Thoracic aorta (tissue), 2 donors: ENCODE measurements around the gene PCDHGA11. TPM values are rescaled to one million over a fixed set of nuclear protein-coding genes. Genes with fewer than 3 reads are reported as not detected.
A peak's percentile ranks its signal among the peaks of the same experiment; 100 is the strongest.
"Not testable (repeated sequence)": the region's sequence is repeated elsewhere in the genome, so short reads cannot be mapped to it uniquely, and the experiment has no call there.

Experiments
- ATAC-seq: fragments of 150-250 bp; one replicate; pipeline ENCODE4 v1.8.0; 2017; ENCODE audit warnings: low read depth; ENCODE audit not compliant: insufficient number of reproducible peaks, low FRiP score
- DNase-seq: peaks from one replicate; pipeline ENCODE4 v3.0.0-alpha.2; 2020; ENCODE audit warnings: low spot score
- H3K27ac ChIP-seq, 2 donors: fragments of 200-600 bp; sonication (generic); 1 replicate in 1 of 2; 2 replicates in 1 of 2; pipeline ENCODE4 v1.5.1; 2016; ENCODE audit warnings: mild to moderate bottlenecking in 2 of 2, moderate library complexity in 2 of 2
- H3K27me3 ChIP-seq: fragments of 200-600 bp; sonication (generic); replicated peaks from 2 replicates; pipeline ENCODE4 v1.6.0; 2016; ENCODE audit warnings: mild to moderate bottlenecking; ENCODE audit not compliant: insufficient read depth
- H3K36me3 ChIP-seq: fragments of 200-600 bp; sonication (generic); one replicate; pipeline ENCODE4 v1.5.1; 2016
- H3K4me1 ChIP-seq, 2 donors: fragments of 200-600 bp; sonication (generic); 1 replicate in 1 of 2; 2 replicates in 1 of 2; pipeline versions ENCODE4 v1.5.1 to v1.6.0; 2016; ENCODE audit warnings: low read depth in 2 of 2, mild to moderate bottlenecking in 1 of 2; ENCODE audit not compliant: control insufficient read depth in 1 of 2
- H3K4me3 ChIP-seq: fragments of 200-600 bp; sonication (generic); 2 replicates; pipeline ENCODE4 v1.5.1; 2016; ENCODE audit warnings: mild to moderate bottlenecking
- H3K9me3 ChIP-seq: fragments of 200-600 bp; sonication (generic); 2 replicates; pipeline ENCODE4 v1.5.1; 2016
- CTCF ChIP-seq: fragments of 200-600 bp; sonication (generic); IDR thresholded peaks from one replicate; pipeline ENCODE4 v1.5.1; 2019; ENCODE audit warnings: antibody characterized with exemption
- total RNA-seq, 2 donors: library from RNA; depleted of rRNA; stranded (reverse); fragments of >200 nt; gene quantifications; one replicate each; pipeline versions ENCODE4 v1.1.0 to v1.2.3, GENCODE V29; 2016

PCDHGA11 gene
- total RNA-seq, 2 donors from 2014 or later = 10.4 to 11.6 TPM

DNA sequence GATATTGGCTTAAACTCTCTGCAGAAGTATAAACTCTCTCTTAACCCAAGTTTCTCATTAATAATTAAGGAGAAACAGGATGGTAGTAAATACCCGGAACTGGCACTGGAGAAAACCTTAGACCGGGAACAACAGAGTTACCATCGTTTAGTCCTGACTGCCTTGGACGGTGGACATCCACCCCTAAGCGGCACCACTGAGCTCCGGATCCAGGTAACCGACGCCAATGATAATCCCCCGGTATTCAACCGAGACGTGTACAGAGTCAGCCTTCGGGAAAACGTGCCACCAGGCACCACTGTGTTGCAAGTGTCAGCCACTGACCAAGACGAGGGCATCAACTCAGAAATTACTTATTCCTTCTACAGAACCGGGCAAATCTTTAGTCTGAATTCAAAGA is 22.2 kb upstream of the PCDHGA11 start:
- no peak for TF ChIP-seq CTCF
- Histone ChIP-seq H3K4me3 (peak overlapping the region; percentile 33), H3K27me3 (no peaks in the 10 kb centered on the region), H3K9me3 (peaks cover 88% of the 10 kb centered on the region), H3K27ac (no peak overlapping the region), H3K36me3 (no peaks in the 10 kb centered on the region), H3K4me1 (no peaks in the 10 kb centered on the region)
- DNase-seq (no peak), ATAC-seq (no peak)

- peaks cover 88% of the 10 kb centered on the region for H3K9me3 ChIP-seq
- no peaks in the 10 kb centered on the region for H3K36me3 ChIP-seq
- DNase-seq = no peak
- no peak overlapping the region for H3K27ac ChIP-seq
- H3K27me3 ChIP-seq = no peaks in the 10 kb centered on the region
- H3K4me1 ChIP-seq = no peaks in the 10 kb centered on the region
- TF ChIP-seq CTCF = no peak
- peak overlapping the region; percentile 24 for H3K4me3 ChIP-seq
- ATAC-seq = no peak
Measured at GRCh38 chr5:141399555-141400258, 21.1 kb upstream of the PCDHGA11 start.

- ATAC-seq (no peak), DNase-seq (no peak)
- H3K4me1 ChIP-seq = no peaks in the 10 kb centered on the region
- no peaks in the 10 kb centered on the region for H3K36me3 ChIP-seq
- no peak within 1 kb of the TSS for H3K27ac ChIP-seq
- peak within 1 kb of the TSS; percentile 55 for H3K4me3 ChIP-seq
- TF ChIP-seq CTCF = no peak
- peaks cover 90% of the 10 kb centered on the region for H3K9me3 ChIP-seq
- no peaks in the 10 kb centered on the region for H3K27me3 ChIP-seq
Measured at GRCh38 chr5:141402553-141403243, 18.2 kb upstream of the PCDHGA11 start, which contains the start of gene PCDHGA9. Gene PCDHGA9, plus strand, starts transcription at chr5:141402778. Its CDS starts 175 bp downstream, at chr5:141402953.

DNA sequence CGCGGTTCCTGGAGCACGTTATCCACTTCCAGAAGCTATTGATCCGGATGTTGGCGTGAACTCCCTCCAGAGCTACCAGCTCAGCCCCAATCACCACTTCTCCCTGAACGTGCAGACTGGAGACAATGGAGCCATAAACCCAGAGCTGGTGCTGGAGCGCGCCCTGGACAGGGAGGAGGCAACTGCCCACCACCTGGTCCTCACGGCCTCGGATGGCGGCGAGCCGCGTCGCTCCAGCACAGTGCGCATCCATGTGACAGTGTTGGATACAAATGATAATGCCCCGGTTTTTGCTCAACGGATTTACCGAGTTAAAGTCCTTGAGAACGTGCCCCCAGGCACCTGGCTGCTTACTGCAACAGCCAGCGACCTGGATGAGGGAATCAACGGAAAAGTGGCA is 17.5 kb upstream of the PCDHGA11 start:
- no peak for DNase-seq
- TF ChIP-seq CTCF = no peak
- H3K27me3 ChIP-seq = no peaks in the 10 kb centered on the region
- H3K36me3 ChIP-seq = no peaks in the 10 kb centered on the region
- no peak for ATAC-seq
- H3K4me1 ChIP-seq = no peaks in the 10 kb centered on the region
- peak overlapping the region; percentile 55 for H3K4me3 ChIP-seq
- H3K9me3 ChIP-seq = peaks cover 93% of the 10 kb centered on the region
- H3K27ac ChIP-seq = no peak overlapping the region

- not testable (repeated sequence) for H3K27ac ChIP-seq, H3K27me3 ChIP-seq, H3K4me1 ChIP-seq, DNase-seq, H3K36me3 ChIP-seq, ATAC-seq
- peak within 1 kb of the TSS; percentile 49 for H3K4me3 ChIP-seq
- H3K9me3 ChIP-seq = peaks cover 99% of the 10 kb centered on the region
Measured at GRCh38 chr5:141407790-141408505, 12.9 kb upstream of the PCDHGA11 start, which contains the start of gene PCDHGB6. Gene PCDHGB6, plus strand, starts transcription at chr5:141408021. Its CDS starts 182 bp downstream, at chr5:141408203.
